HG03196 (cell line): Measurements from ENCODE around the gene BRDT.
"Not testable (repeated sequence)": the region's sequence is repeated elsewhere in the genome, so short reads cannot be mapped to it uniquely, and the experiment has no call there.

Experiments used
- ATAC-seq: cut with Tn5 transposase; IDR thresholded peaks from one replicate; pipeline ENCODE4 v1.9.1; 2021; ENCODE audit not compliant: unreplicated experiment

Gene BRDT

DNA sequence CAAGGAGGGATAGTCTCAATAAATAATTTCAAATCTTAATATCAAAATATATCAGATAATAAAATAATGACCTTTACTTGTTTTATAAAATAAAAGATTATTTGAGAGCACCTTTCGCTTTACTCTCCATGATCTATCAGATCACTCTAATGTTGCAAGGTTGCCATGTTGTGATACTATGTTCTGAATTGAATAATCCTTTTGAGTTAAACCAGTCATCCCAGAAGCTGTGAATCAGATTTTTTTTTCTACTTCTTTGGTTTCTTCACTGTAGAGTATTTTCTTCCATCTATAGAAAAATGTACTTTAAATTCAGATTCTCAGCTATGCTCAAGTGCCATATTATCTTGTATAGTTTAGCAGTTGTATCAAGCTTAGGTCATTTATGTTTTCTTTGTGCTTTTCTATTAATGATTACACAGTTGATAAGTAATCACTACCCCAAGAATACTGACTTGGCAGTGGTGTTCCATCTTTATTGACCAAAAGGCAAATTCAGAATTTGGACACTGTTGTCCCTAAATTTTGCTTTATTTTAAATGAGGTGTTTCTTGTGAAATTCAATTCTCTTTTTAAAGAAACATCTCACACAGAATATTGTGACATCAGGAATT, 32.9 kb downstream of the BRDT start:
- ATAC-seq, result no peak

DNA sequence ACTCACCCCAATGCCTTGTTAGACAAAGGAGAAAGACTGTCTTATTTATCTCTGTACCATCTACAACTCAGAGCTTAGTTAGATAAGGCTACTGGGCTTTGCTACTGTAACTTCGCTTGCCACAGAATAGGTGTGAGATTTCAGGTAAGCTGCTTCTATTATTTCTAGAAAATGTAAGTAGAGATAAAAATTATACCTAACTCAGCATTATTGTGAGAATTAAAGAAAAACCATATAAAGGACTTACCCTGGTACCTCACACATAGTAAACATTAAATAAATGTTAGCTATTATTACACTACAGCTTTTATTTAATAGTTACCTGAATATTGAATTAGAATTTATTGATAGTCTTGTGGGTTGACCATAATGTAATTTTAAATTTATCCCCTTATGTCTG, 44.1 kb downstream of the BRDT start:
- no peak for ATAC-seq

DNA sequence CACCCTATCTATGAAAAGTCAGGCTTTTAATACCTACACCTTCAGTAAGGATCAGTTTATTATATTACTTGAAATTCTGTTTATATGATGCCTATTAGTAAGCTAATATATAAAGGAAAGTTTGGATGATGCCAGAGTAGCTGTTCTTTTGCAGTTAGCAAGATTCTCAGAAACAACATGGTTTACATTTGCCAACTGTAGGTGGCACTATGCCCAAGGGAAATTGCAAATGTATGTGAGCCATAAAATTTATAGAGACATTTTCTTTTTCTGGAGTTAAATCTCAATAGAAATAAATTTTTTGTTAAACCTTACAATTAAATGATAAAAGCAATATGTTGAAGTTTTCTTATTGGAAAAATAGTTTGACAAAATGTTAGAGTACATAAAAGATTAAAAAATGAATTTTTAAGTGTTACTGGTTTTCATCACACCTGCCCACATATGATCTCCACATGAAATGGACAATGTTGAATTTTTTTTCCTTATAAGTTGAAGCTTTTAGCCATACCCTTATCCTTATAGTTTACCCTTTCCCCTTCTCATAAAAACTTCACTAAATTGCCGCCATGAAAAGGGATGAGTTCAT, 48.5 kb downstream of the BRDT start:
- ATAC-seq, result no peak

DNA sequence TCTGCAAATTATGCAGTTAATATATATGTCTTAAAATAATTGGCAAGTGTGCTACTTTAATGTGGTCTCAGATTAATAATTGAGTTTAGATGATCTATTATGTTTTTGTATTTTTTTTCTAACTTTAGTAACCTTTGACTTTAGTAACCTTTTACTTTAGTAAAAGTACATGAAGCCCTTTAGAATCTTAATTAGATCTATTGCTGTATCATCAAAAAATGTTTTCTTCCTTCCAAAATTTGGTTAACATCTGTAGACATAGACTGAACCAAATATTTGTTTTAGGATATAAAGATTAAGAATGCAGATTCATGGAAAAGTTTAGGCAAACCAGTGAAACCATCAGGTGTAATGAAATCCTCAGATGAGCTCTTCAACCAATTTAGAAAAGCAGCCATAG, 54.9 kb downstream of the BRDT start:
- no peak for ATAC-seq

DNA sequence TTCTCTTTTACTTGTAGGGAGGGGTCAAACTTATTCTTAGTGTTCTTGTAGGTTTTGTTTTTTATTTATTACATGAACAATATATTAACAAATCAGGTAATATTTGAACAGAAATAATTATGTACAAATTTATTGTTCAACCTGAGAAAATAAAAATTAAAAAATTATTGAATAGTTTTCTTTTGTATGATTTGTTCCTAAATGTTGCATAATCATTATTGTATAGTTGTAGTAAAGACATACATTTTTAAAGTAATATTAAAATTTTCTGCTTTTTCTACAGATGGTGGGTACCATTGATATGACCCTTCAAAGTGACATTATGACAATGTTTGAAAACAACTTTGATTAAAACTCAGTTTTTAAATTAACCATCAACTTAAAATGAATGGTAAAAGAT, 64.7 kb downstream of the BRDT start:
- no peak for ATAC-seq

DNA sequence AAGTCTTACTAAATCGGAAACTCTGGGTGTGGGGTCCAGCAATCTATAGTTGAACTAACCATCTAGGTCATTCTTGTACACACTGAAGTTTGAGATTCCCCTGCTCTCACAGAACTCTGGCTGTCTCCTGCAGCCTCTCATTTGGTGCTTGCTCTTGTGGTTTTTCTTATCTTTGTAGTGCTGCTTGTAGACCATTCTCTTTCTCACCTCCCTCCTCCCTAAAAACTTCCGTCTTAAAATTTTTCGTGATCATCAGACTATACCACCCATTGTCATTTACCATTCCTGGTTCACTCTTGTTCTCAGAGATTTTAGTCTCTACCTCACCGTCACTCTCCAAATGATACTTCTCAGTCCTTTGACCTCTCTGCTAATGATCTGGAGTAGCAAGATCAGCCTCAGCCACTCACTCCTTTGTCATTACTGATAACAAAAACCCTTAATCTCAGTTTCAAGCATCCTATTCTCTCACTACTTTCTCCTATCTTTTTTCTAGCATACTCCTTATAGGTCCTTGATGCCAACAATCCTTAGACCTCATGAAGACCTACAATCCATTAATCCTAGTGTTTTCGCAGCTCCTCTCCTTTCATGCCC, 67.6 kb downstream of the BRDT start:
- ATAC-seq, result no peak

DNA sequence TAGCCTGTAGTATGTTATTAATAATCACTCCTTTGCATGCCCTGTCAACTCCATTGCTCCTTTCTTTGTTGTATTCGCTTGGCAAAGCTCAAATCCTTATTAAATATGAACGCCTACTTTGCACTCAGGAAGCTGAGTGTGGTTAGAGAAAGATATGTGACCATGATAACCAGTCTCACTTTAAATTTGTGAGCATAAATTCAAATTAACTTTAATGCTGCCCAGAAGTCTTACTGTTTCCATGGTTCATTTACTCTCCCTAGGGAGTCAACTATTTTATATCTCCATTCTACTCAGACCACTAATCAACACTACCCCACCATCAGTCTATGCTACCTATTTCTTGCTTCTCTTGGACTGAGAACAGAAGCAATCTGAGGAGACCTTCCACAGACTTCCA, 68.5 kb downstream of the BRDT start:
- ATAC-seq, result no peak

DNA sequence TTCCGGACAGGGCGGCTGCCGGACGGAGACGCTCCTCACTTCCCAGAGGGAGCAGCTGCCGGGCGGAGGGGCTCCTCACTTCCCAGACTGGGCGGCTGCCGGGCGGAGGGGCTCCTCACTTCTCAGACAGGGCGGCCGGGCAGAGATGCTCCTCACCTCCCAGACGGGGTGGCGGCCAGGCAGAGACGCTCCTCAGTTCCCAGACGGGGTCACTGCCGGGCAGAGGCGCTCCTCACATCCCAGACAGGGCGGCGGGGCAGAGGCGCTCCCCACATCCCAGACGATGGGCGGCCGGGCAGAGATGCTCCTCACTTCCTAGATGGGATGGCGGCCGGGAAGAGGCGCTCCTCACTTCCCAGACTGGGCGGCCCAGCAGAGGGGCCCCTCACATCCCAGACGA, 76.8 kb downstream of the BRDT start:
- not testable (repeated sequence) for ATAC-seq

DNA sequence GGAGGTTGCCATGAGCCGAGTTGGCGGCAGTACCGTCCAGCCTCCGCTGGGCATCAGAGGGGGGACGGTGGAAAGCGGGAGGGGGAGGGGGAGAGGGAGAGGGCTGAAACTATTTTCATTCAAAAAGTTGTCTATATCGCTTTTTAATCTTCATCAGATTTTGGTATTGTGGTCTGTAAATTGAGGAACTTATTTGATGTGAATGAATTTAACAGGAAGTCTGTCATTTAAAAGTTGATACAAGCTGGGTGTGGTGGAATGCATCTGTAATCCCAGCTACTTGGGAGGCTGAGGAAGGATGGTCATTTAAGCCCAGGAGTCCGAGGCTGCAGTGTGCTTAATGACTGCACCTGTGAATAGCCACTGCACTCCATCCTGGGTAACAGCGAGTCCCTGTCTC, 77.6 kb downstream of the BRDT start:
- no peak for ATAC-seq

DNA sequence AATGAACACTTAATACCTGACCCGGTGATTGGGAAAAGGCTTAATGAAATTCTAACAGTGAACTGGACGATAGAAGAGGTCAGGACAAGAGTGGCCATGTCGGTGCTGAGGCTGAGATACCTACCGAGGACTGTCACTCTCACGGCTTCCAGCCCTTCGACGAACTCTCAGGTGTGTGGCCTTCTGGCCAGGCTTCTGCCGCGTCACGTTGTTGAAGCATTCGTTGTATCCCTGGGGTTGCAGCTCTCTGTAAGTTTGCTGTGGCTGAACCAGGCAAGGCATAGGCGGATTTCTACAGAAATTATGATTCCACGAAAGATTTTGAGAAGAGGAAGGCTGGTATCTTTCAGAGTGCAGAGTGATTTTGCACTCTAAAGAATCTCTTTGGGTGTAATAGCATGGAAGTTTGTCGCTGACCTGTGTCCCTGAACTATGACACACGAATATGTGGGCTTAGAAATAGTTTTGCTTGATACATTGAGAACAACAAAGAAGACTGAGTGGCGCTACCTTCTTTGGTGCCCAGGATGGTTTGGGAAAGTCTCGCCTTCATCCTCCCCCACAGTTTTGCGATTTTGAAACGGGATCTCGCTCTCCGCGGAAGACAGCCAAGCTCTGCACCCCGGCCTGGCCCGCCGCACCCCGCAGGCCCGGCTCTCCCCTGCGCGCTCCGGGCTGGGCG, 80.2 kb downstream of the BRDT start:
- ATAC-seq, result no peak

DNA sequence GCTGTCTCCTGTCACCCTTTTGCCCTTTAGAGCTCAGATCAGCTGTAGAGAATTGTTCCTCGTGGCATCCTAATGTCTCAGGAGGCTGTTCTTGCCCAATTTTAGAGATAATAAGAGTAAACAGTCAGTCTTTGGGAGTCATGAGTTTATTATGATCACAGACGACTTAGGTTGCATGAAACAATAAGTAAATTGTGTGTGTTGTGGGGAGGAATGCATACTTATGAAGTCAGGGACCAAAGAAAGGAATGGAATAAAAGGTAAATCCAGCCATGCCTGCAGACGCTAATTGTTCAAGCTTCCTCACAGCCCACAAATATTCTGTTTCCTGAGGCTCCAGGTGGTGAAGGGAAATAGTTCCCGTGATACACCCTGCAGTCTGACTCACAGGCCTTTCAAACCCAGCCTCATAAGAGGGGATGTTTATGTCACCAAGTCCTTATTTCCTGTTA, 81.5 kb downstream of the BRDT start:
- no peak for ATAC-seq

DNA sequence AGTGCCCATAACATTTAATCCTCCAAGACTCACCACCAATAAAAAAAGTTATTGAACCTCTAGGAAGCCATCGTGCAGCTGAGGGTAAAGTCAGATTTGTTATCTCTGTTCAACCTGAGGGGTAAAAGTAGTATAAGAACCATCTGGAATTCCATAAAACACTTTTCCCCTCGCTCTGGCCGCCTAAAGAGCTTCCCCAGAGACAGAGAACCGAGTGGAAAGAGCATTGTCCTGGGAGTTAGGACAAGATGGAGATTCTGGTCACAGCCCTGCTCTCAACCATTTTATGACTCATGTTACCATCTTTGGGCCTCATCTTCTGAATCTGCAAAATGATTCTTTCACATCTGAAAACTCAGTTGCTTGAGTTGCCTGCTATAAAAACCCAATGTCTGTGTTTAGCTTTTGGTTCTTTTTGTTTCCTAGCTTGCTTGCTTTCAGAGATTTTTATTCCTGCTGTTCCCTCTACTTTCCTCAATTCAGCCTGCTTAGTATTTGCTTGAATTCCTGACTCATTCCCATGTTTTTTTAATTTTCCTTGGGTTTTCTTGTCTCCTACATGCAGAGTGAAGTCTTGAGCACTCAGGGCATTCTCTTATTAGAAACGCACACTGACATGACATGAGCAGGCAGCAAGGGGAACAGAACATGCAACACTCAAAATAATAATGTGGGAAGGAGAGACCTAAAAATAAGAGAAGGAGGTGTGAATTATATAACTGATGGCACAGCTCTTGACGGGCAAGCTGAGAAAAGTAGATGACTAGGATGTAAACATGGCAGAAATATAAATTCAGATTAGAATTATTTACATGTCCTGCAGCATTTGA, 82.3 kb downstream of the BRDT start:
- no peak for ATAC-seq

DNA sequence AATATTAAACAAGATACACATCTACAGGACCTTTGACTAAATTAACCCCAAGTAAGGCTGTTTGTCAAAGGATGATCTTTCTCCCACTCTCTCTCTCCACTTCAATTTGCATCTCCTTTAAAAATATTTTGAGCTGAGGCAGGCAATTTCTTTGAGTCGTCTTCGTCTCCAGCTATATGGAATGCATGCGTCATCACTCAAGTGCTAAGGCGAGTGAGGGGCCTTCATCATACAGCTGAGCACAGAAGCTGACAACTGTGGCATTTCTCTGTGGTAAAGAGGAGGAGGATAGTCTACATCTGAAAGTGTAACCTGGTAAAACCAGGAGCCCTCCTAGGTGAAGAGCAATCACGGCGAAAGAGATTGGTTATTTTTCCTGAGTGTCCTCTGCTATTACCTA, 88.2 kb downstream of the BRDT start:
- ATAC-seq, result no peak

DNA sequence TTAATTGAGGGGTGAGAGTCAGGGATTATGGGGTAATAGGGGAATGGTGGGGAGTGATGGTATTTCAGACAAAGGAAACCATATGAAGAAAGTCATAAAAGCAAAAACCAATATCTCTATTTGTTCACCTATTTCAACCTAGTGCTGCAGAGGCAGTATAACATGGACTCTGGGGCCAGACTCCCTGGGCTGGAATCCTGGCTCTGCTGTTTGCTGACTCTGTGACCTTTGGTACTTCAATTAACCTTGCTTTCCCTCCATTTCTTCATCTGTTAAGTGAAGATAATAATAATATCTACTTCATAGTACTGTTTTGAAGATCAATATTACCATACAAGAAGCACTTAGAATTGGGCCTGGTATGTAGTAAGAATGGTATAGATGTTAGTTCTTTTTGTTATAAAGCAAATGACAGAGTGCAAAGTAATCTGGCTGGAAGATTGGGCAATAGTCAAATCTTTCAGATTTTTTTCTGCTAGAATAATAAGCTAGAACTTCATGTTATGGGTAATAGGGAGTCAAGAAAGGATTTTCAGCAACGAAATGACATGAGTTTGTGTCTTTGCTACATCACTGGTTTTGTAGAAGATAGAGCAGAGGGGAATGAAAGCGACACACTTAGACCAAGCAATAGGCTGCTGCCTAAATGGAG, 89.6 kb downstream of the BRDT start:
- no peak for ATAC-seq

DNA sequence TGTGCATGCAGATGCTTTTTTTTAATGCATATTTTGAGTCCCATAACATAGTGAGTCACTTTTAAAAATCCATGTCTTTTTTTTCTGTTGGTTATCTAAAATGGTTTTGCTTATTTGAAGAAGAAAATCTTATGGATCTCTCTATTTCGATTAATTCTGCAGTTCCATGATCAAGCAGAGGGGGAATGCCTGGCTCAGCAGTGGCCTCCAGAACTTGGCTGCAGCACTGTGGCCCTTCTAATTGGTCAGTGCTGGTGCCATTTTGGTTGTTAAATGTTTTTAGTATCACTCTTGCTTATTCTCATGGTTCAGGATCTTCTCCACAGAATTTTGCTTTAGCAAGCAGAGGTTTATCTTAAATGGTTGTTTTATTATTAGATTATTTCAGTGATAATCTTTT, 91.8 kb downstream of the BRDT start:
- no peak for ATAC-seq

DNA sequence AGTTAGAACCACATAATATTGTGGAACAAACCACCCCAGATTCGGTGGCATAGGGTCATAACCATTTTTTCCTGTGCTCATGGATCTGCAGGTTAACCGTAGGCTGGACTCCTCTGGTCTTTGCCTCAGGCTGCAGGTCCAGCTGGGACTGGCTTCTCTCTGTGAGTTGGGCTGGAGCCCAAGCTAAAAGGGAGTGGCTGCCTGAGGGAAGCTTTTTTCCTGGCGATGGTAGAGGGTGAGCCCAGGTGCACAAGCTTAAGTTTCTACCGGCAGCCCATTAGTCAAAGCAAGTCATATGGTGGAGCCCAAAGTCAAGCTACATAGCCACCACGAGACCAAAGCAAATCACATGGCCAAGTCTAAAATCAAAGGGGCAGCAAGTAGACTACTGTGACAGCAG, 94.4 kb downstream of the BRDT start:
- ATAC-seq, result no peak

DNA sequence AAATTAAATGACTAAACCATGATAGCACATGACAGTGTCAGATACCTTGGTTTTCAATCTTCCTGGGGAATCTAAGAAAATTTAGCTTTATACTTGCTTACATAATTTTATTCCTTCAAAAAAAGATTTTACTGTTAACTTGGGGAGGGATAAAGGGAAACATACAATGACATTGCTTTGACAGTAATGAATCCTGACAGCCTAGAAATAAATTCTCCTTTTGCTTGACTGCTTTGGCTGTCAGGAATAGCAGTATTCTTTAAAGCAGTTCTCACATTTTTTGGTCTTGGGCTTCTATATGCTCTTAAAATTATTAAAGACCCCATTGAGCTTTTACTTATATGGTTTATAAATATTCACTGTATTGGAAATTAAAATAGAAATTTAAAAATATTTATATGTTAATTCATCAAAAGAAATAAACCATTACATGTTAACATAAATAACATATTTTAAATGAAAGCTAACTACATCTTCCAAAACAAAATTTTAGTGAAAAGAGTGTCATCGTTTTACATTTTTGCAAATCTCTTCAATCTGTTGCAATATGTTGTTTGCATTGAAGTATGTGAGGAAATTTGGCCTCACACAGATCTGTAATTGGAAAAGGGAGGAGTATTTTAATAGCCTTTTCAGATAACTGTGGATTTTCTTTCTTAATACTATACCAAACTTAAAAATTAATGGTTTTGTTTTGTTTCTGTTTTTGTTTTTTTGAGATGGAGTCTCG, 96.7 kb downstream of the BRDT start:
- ATAC-seq, result no peak

DNA sequence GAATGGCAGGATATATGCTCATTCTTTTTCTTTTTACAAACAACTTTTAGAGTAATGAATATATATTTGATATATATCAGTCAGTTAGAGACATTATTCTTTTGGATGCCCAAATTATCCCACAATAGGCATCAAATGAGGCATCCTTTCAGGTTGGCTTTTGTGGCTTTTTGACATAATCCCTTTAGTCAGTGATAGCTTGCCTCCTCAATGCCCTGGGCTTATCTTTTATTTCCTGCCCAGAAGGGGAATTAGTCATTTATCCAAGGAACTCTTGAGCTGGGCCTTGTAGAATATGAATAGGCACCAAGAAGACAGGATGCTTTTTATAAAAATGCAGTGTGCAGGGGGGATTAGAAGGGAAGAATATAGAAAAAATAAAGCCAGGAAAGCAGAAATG, 102.7 kb downstream of the BRDT start:
- ATAC-seq, result no peak
